GM23338 (cell line): Measurements from ENCODE around the gene QKI. TPM values are rescaled to one million over a fixed set of nuclear protein-coding genes. Genes with fewer than 3 reads are reported as not detected.

Source experiments
- ATAC-seq: fragments of 200-7000 bp; cut with Tn5 transposase; 3 replicates; pipeline ENCODE4 v1.9.1; 2020
- DNase-seq: peaks from one replicate; pipeline ENCODE4 v3.0.0-alpha.2; 2015; ENCODE audit warnings: low spot score
- H2AFZ ChIP-seq: fragments of 200-600 bp; sonication (generic); 2 replicates; pipeline ENCODE4 v1.8.0; 2016; ENCODE audit warnings: antibody characterized with exemption, mild to moderate bottlenecking, moderate library complexity
- H3F3A ChIP-seq: fragments of 200-600 bp; sonication (generic); replicated peaks from 2 replicates; pipeline ENCODE4 v1.8.0; 2017; ENCODE audit warnings: antibody characterized with exemption, mixed run types, low read depth
- H3K27ac ChIP-seq: fragments of 200-600 bp; sonication (generic); 2 replicates; pipeline ENCODE4 v1.6.1; 2016; ENCODE audit warnings: low read depth
- H3K27me3 ChIP-seq: fragments of 200-600 bp; sonication (generic); 2 replicates; pipeline ENCODE4 v1.8.0; 2016; ENCODE audit warnings: mild to moderate bottlenecking, mixed run types, moderate library complexity; ENCODE audit not compliant: insufficient read depth
- H3K36me3 ChIP-seq: fragments of 200-600 bp; sonication (generic); 2 replicates; pipeline ENCODE4 v1.8.0; 2016; ENCODE audit warnings: mild to moderate bottlenecking; ENCODE audit not compliant: insufficient read depth
- H3K4me1 ChIP-seq: fragments of 200-600 bp; sonication (generic); 2 replicates; pipeline ENCODE4 v1.8.0; 2016; ENCODE audit warnings: mild to moderate bottlenecking, moderate library complexity; ENCODE audit not compliant: insufficient read depth
- H3K4me2 ChIP-seq: fragments of 200-600 bp; sonication (generic); 2 replicates; pipeline ENCODE4 v1.7.1; 2017; ENCODE audit warnings: mixed run types
- H3K4me3 ChIP-seq: fragments of 200-600 bp; sonication (generic); 2 replicates; pipeline ENCODE4 v1.6.1; 2016; ENCODE audit warnings: mixed run types
- H3K79me2 ChIP-seq: fragments of 200-600 bp; sonication (generic); replicated peaks from 2 replicates; pipeline ENCODE4 v1.8.0; 2017; ENCODE audit warnings: mild to moderate bottlenecking; ENCODE audit not compliant: insufficient read depth
- H3K9me2 ChIP-seq: fragments of 200-600 bp; sonication (generic); 2 replicates; pipeline ENCODE4 v1.8.0; 2017; ENCODE audit not compliant: insufficient read depth
- H4K20me1 ChIP-seq: fragments of 200-600 bp; sonication (generic); replicated peaks from 2 replicates; pipeline ENCODE4 v1.8.0; 2017; ENCODE audit warnings: mild to moderate bottlenecking; ENCODE audit not compliant: insufficient read depth
- H3K27ac Mint-ChIP-seq: 2 replicates; pipeline ENCODE4 v1.8.0; 2020; ENCODE audit warnings: inconsistent platforms, mild to moderate bottlenecking, moderate library complexity, mixed read lengths
- H3K27me3 Mint-ChIP-seq: 3 replicates; pipeline ENCODE4 v1.8.0; 2022; ENCODE audit warnings: low read depth, mild to moderate bottlenecking, moderate library complexity, mixed read lengths, inconsistent platforms; ENCODE audit not compliant: insufficient read depth, poor library complexity
- H3K36me3 Mint-ChIP-seq: 3 replicates; pipeline ENCODE4 v1.8.0; 2021; ENCODE audit warnings: low read depth, mild to moderate bottlenecking, inconsistent platforms, moderate library complexity, mixed read lengths
- H3K4me1 Mint-ChIP-seq: 3 replicates; pipeline ENCODE4 v1.8.0; 2020; ENCODE audit warnings: mild to moderate bottlenecking, inconsistent platforms, mixed read lengths
- H3K4me3 Mint-ChIP-seq: 3 replicates; pipeline ENCODE4 v1.8.0; 2021; ENCODE audit warnings: moderate library complexity, mild to moderate bottlenecking, inconsistent platforms, mixed read lengths
- H3K9me3 Mint-ChIP-seq: 3 replicates; pipeline ENCODE4 v1.8.0; 2020; ENCODE audit warnings: moderate library complexity, mild to moderate bottlenecking, inconsistent platforms, mixed read lengths
- ETS1 ChIP-seq: IDR thresholded peaks from 2 replicates; pipeline ENCODE4 v1.6.1; 2016; ENCODE audit warnings: antibody characterized with exemption
- EZH2 ChIP-seq: fragments of 200-600 bp; sonication (generic); IDR thresholded peaks from one replicate; pipeline ENCODE4 v1.8.0; 2017; ENCODE audit warnings: antibody characterized with exemption, mild to moderate bottlenecking, low read depth; ENCODE audit not compliant: unreplicated experiment
- EZH2phosphoT487 ChIP-seq: fragments of 200-600 bp; sonication (generic); IDR thresholded peaks from one replicate; pipeline ENCODE4 v1.8.1; 2018; ENCODE audit warnings: antibody characterized with exemption; ENCODE audit not compliant: unreplicated experiment
- JUNB ChIP-seq: IDR thresholded peaks from one replicate; pipeline ENCODE4 v1.6.1; 2016; ENCODE audit warnings: antibody characterized with exemption; ENCODE audit not compliant: unreplicated experiment
- POLR2AphosphoS5 ChIP-seq: IDR thresholded peaks from 2 replicates; pipeline ENCODE4 v1.6.1; 2016; ENCODE audit warnings: antibody characterized with exemption, low read depth
- REST ChIP-seq: IDR thresholded peaks from one replicate; pipeline ENCODE4 v1.6.1; 2018; ENCODE audit warnings: antibody characterized with exemption; ENCODE audit not compliant: unreplicated experiment
- STAT1 ChIP-seq: IDR thresholded peaks from one replicate; pipeline ENCODE4 v1.6.1; 2016; ENCODE audit warnings: antibody characterized with exemption; ENCODE audit not compliant: unreplicated experiment
- ZNF462 ChIP-seq: fragments of 250-450 bp; sonication (Bioruptor Pico); IDR thresholded peaks from 2 replicates; pipeline ENCODE4 v1.5.0; 2020; ENCODE audit warnings: mild to moderate bottlenecking, moderate library complexity
- polyA plus RNA-seq: library from polyadenylated mRNA; unstranded; fragments of >200 nt; fragmentation: Nextera tagmentation; extraction: Ambion mirVana; gene quantifications from 2 replicates; pipeline ENCODE4 v1.2.1, GENCODE V29; 2016
- total RNA-seq: library from RNA; depleted of rRNA; stranded (reverse); fragments of >200 nt; shearing (Covaris generic); gene quantifications from 2 replicates; pipeline ENCODE4 v1.2.3, GENCODE V29; 2014

The QKI gene
- total and polyA plus RNA-seq, 2 experiments from 2014 or later = 60.8 to 159 TPM

- no peak for TF ChIP-seq ETS1
These were observed 102.4 kb downstream of the QKI start (continued) for GRCh38 chr6:163516908-163517307.

- ATAC-seq = no peak
These were observed 106.4 kb downstream of the QKI start for GRCh38 chr6:163520956-163521355.

GRCh38 chr6:163522033-163522432 lies 107.5 kb downstream of the QKI start:
- Histone ChIP-seq H3K9me2 (no peaks in the 10 kb centered on the region), H3K27me3 (no peaks in the 10 kb centered on the region), H3K4me1 (peaks cover 2% of the 10 kb centered on the region), H3K79me2 (peaks cover 100% of the 10 kb centered on the region), H3K4me2 (no peak overlapping the region), H3F3A (no peaks in the 10 kb centered on the region), H2AFZ (no peak overlapping the region), H4K20me1 (no peaks in the 10 kb centered on the region), H3K27ac (no peak overlapping the region), H3K4me3 (no peak overlapping the region), H3K36me3 (no peaks in the 10 kb centered on the region)
- no peak for DNase-seq
- ATAC-seq = no peak
- no peak overlapping the region for H3K27ac Mint-ChIP-seq
- H3K36me3 Mint-ChIP-seq = no peaks in the 10 kb centered on the region
- H3K9me3 Mint-ChIP-seq = no peaks in the 10 kb centered on the region
- H3K27me3 Mint-ChIP-seq = no peaks in the 10 kb centered on the region
- H3K4me1 Mint-ChIP-seq = peaks cover 37% of the 10 kb centered on the region
- H3K4me3 Mint-ChIP-seq = no peak overlapping the region
- TF ChIP-seq ZNF462 (CRISPR knock-in tag) = no peak
- TF ChIP-seq STAT1 = no peak
- TF ChIP-seq POLR2AphosphoS5 = no peak
- TF ChIP-seq JUNB = no peak
- no peak for TF ChIP-seq REST
- no peak for TF ChIP-seq EZH2
- no peak for TF ChIP-seq EZH2phosphoT487

More at GRCh38 chr6:163520956-163521355, 106.4 kb downstream of the QKI start:
- no peak for DNase-seq
- Histone ChIP-seq H3K27me3 (no peaks in the 10 kb centered on the region), H3K79me2 (peaks cover 99% of the 10 kb centered on the region), H3K27ac (no peak overlapping the region), H3F3A (no peaks in the 10 kb centered on the region), H3K4me3 (no peak overlapping the region), H3K4me1 (no peaks in the 10 kb centered on the region; the same call in none of the 2 replicates), H2AFZ (no peak overlapping the region), H3K9me2 (no peaks in the 10 kb centered on the region), H3K4me2 (no peak overlapping the region), H4K20me1 (no peaks in the 10 kb centered on the region), H3K36me3 (no peaks in the 10 kb centered on the region)
- H3K4me3 Mint-ChIP-seq = no peak overlapping the region
- no peak overlapping the region for H3K27ac Mint-ChIP-seq
- no peaks in the 10 kb centered on the region for H3K9me3 Mint-ChIP-seq
- H3K36me3 Mint-ChIP-seq = no peaks in the 10 kb centered on the region
- peaks cover 30% of the 10 kb centered on the region for H3K4me1 Mint-ChIP-seq
- TF ChIP-seq EZH2 = no peak
- TF ChIP-seq JUNB = no peak
- TF ChIP-seq STAT1 = no peak
- no peaks in the 10 kb centered on the region for H3K27me3 Mint-ChIP-seq
